ENCODE measurements around the gene RNF144B. TPM values are rescaled to one million over a fixed set of nuclear protein-coding genes. Genes with fewer than 3 reads are reported as not detected.
"Not testable (repeated sequence)": the region's sequence is repeated elsewhere in the genome, so short reads cannot be mapped to it uniquely, and the experiment has no call there.

The RNF144B gene
- total RNA-seq, 1 donor from 2014 or later: 15.1 TPM

GRCh38 chr6:18388942-18389341 lies 1.8 kb downstream of the RNF144B start:
- H3K4me3 ChIP-seq (ENCODE audit: low read length in 3 of 3): peak overlapping the region; percentile 77 to 89 (median 87)
- H3K9me3 ChIP-seq (ENCODE audit: control insufficient read depth in 3 of 3, low read length in 3 of 3): no peaks in the 10 kb centered on the region
- peaks cover 27 to 37% (median 30%) of the 10 kb centered on the region in 3 donors for H3K4me1 ChIP-seq (ENCODE audit: control insufficient read depth in 3 of 3, insufficient read depth in 3 of 3, low read length in 3 of 3)
- H3K36me3 ChIP-seq (ENCODE audit: control insufficient read depth in 3 of 3, insufficient read depth in 3 of 3, low read length in 3 of 3): no peaks in the 10 kb centered on the region
- peak overlapping the region; percentile 87 to 98 (median 88) for H3K9ac ChIP-seq (ENCODE audit: low read depth in 1 of 3, low read length in 3 of 3)
- no peaks in the 10 kb centered on the region for H3K27me3 ChIP-seq (ENCODE audit: control insufficient read depth in 3 of 3, insufficient read depth in 3 of 3, low read length in 3 of 3)
- H3K27ac ChIP-seq (ENCODE audit: low read depth, low read length): peak overlapping the region; percentile 90

GRCh38 chr6:18389479-18389878 lies 2.3 kb downstream of the RNF144B start:
- Histone ChIP-seq H3K4me3 (ENCODE audit: low read length in 3 of 3) (peak overlapping the region; percentile 77 to 89 (median 87)), H3K27me3 (ENCODE audit: control insufficient read depth in 3 of 3, insufficient read depth in 3 of 3, low read length in 3 of 3) (no peaks in the 10 kb centered on the region), H3K4me1 (ENCODE audit: control insufficient read depth in 3 of 3, insufficient read depth in 3 of 3, low read length in 3 of 3) (peaks cover 27 to 39% (median 34%) of the 10 kb centered on the region in 3 donors), H3K36me3 (ENCODE audit: control insufficient read depth in 3 of 3, insufficient read depth in 3 of 3, low read length in 3 of 3) (no peaks in the 10 kb centered on the region), H3K27ac (ENCODE audit: low read depth, low read length) (peak overlapping the region; percentile 90), H3K9me3 (ENCODE audit: control insufficient read depth in 3 of 3, low read length in 3 of 3) (no peaks in the 10 kb centered on the region), H3K9ac (ENCODE audit: low read depth in 1 of 3, low read length in 3 of 3) (peak overlapping the region; percentile 87 to 98 (median 88))

- H3K27ac ChIP-seq (ENCODE audit: low read depth, low read length): peak overlapping the region; percentile 10
- H3K4me1 ChIP-seq (ENCODE audit: control insufficient read depth in 3 of 3, insufficient read depth in 3 of 3, low read length in 3 of 3): peaks cover 35 to 49% (median 44%) of the 10 kb centered on the region in 3 donors
- peak overlapping the region; percentile 27 to 88 (median 87) for H3K9ac ChIP-seq (ENCODE audit: low read depth in 1 of 3, low read length in 3 of 3)
- H3K36me3 ChIP-seq (ENCODE audit: control insufficient read depth in 3 of 3, insufficient read depth in 3 of 3, low read length in 3 of 3): no peaks in the 10 kb centered on the region
- no peaks in the 10 kb centered on the region for H3K27me3 ChIP-seq (ENCODE audit: control insufficient read depth in 3 of 3, insufficient read depth in 3 of 3, low read length in 3 of 3)
- H3K9me3 ChIP-seq (ENCODE audit: control insufficient read depth in 3 of 3, low read length in 3 of 3): no peaks in the 10 kb centered on the region
- H3K4me3 ChIP-seq (ENCODE audit: low read length in 3 of 3): peak overlapping the region; percentile 77 to 89 (median 87)
Measured at GRCh38 chr6:18390476-18390875, 3.3 kb downstream of the RNF144B start.

- H3K9ac ChIP-seq (ENCODE audit: low read depth in 1 of 3, low read length in 3 of 3): no peak overlapping the region
- H3K9me3 ChIP-seq (ENCODE audit: control insufficient read depth in 3 of 3, low read length in 3 of 3): no peaks in the 10 kb centered on the region
- peak overlapping the region; percentile 10 for H3K27ac ChIP-seq (ENCODE audit: low read depth, low read length)
- H3K4me3 ChIP-seq (ENCODE audit: low read length in 3 of 3): peak overlapping the region; percentile 0 to 89 (median 87)
- H3K36me3 ChIP-seq (ENCODE audit: control insufficient read depth in 3 of 3, insufficient read depth in 3 of 3, low read length in 3 of 3): no peaks in the 10 kb centered on the region
- H3K27me3 ChIP-seq (ENCODE audit: control insufficient read depth in 3 of 3, insufficient read depth in 3 of 3, low read length in 3 of 3): no peaks in the 10 kb centered on the region
- peaks cover 35 to 49% (median 46%) of the 10 kb centered on the region in 3 donors for H3K4me1 ChIP-seq (ENCODE audit: control insufficient read depth in 3 of 3, insufficient read depth in 3 of 3, low read length in 3 of 3)
Measured at GRCh38 chr6:18391023-18391422, 3.9 kb downstream of the RNF144B start.

DNA sequence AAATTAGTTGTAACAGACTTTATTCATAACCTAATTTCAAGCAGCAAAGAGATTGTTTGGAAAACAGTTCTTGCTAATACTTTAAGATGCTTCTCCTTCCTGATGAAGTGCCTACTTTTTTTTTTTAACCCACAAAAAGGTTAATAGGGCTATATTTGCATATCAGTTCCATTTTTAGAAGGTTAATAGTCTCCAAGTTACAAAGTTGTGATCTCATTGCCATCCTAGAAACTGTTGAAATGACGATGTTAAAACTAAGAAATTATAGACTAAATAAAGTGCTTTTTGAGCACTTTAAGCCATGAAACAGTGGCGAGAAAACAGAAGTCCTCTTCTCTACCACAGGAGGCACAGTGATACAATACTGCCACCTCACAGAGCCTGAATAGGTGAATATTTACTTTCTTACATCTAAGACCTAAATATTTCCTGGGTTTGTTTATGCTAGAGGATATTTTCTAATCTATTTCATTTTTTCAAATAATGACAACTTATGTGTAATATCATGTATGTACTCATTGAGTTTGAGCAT lies 5.3 kb downstream of the RNF144B start:
- Histone ChIP-seq H3K27ac (ENCODE audit: low read depth, low read length) (no peak overlapping the region), H3K9ac (ENCODE audit: low read depth in 1 of 3, low read length in 3 of 3) (no peak overlapping the region), H3K9me3 (ENCODE audit: control insufficient read depth in 3 of 3, low read length in 3 of 3) (no peaks in the 10 kb centered on the region), H3K4me3 (ENCODE audit: low read length in 3 of 3) (no peak overlapping the region), H3K36me3 (ENCODE audit: control insufficient read depth in 3 of 3, insufficient read depth in 3 of 3, low read length in 3 of 3) (no peaks in the 10 kb centered on the region), H3K27me3 (ENCODE audit: control insufficient read depth in 3 of 3, insufficient read depth in 3 of 3, low read length in 3 of 3) (no peaks in the 10 kb centered on the region), H3K4me1 (ENCODE audit: control insufficient read depth in 3 of 3, insufficient read depth in 3 of 3, low read length in 3 of 3) (peaks cover 31 to 39% (median 37%) of the 10 kb centered on the region in 3 donors)

DNA sequence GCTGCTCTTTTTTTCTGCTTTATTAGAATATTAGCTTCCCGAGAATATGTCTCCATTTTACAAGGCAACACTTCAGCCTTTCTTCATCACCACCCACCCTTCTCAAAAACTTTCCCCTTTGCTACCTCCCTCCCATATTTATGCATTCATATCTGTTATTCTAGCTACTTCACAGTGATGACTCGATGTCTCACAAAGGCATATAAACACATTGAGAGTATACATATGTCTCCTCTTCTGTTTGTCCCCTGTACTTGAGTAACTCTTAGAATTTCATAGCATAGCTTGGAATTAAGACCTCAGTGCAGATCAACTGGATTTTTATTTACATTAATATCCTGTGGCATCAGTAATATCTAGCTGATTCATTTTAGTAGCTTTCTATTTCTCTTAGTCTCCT lies 6.5 kb downstream of the RNF144B start:
- Histone ChIP-seq H3K9ac (ENCODE audit: low read depth in 1 of 3, low read length in 3 of 3) (no peak overlapping the region), H3K36me3 (ENCODE audit: control insufficient read depth in 3 of 3, insufficient read depth in 3 of 3, low read length in 3 of 3) (no peaks in the 10 kb centered on the region), H3K27ac (ENCODE audit: low read depth, low read length) (no peak overlapping the region), H3K4me1 (ENCODE audit: control insufficient read depth in 3 of 3, insufficient read depth in 3 of 3, low read length in 3 of 3) (peaks cover 34 to 40% (median 38%) of the 10 kb centered on the region in 3 donors), H3K4me3 (ENCODE audit: low read length in 3 of 3) (no peak overlapping the region), H3K9me3 (ENCODE audit: control insufficient read depth in 3 of 3, low read length in 3 of 3) (no peaks in the 10 kb centered on the region), H3K27me3 (ENCODE audit: control insufficient read depth in 3 of 3, insufficient read depth in 3 of 3, low read length in 3 of 3) (no peaks in the 10 kb centered on the region)

DNA sequence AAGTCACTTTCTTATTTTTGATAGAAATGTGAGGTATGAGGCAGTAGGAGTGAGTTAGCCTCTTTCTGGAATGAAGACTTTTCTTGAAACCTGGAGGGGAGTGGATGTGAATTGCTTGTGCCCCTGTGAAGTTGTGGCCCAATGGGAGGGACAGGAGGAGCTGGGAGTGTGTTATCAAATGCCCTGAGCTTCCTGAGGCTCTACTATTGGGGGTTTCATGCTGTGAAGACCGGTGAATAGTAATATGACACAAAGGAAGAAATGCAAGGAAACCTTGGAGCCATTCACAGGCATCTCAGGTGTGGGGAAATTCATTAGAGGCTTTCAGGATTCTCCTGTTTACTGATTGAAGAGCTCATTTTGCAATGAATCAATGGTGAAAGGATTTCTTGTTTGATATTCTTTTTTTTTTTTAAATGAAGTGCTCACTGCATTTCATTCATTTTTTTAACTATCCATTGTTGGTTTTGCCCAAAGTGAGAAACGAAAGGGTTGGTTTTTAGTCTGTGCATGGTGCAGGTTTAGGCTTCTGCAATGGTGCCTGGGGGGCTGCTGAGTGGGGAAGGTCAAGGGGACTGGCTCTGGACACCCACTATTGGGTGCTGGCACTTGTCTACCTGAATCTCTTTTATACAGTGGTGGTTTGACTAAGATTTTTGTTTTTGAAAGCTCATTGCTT lies 8.2 kb downstream of the RNF144B start:
- H3K36me3 ChIP-seq (ENCODE audit: control insufficient read depth in 3 of 3, insufficient read depth in 3 of 3, low read length in 3 of 3): peaks cover 3 to 8% (median 6%) of the 10 kb centered on the region in 3 donors
- H3K4me1 ChIP-seq (ENCODE audit: control insufficient read depth in 3 of 3, insufficient read depth in 3 of 3, low read length in 3 of 3): peaks cover 32 to 39% (median 35%) of the 10 kb centered on the region in 3 donors
- H3K27ac ChIP-seq (ENCODE audit: low read depth, low read length): no peak overlapping the region
- H3K4me3 ChIP-seq (ENCODE audit: low read length in 3 of 3): no peak overlapping the region
- no peaks in the 10 kb centered on the region for H3K27me3 ChIP-seq (ENCODE audit: control insufficient read depth in 3 of 3, insufficient read depth in 3 of 3, low read length in 3 of 3)
- H3K9ac ChIP-seq (ENCODE audit: low read depth in 1 of 3, low read length in 3 of 3): peak overlapping the region in 1 of 3 donors; percentile 52
- no peaks in the 10 kb centered on the region for H3K9me3 ChIP-seq (ENCODE audit: control insufficient read depth in 3 of 3, low read length in 3 of 3)

DNA sequence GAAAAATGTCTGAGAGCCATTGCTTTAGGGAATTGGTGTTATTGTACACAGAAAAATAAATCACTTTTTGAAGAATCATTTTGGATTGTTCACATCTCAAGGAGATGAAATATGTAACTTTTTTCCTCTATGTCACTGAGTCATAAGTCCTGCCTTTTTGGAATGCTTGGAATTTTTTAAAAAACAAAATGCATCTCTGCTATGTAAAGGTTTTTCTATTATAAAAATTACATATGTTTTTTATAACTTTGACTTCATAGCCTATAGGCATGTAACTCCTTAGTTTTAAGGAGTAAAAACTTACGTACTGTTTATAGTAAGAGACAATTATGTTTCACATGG lies 8.7 kb downstream of the RNF144B start:
- H3K36me3 ChIP-seq (ENCODE audit: control insufficient read depth in 3 of 3, insufficient read depth in 3 of 3, low read length in 3 of 3): peaks cover 8 to 13% (median 10%) of the 10 kb centered on the region in 3 donors
- no peaks in the 10 kb centered on the region for H3K9me3 ChIP-seq (ENCODE audit: control insufficient read depth in 3 of 3, low read length in 3 of 3)
- H3K27ac ChIP-seq (ENCODE audit: low read depth, low read length): no peak overlapping the region
- H3K4me1 ChIP-seq (ENCODE audit: control insufficient read depth in 3 of 3, insufficient read depth in 3 of 3, low read length in 3 of 3): peaks cover 31 to 44% (median 38%) of the 10 kb centered on the region in 3 donors
- no peaks in the 10 kb centered on the region for H3K27me3 ChIP-seq (ENCODE audit: control insufficient read depth in 3 of 3, insufficient read depth in 3 of 3, low read length in 3 of 3)
- H3K9ac ChIP-seq (ENCODE audit: low read depth in 1 of 3, low read length in 3 of 3): no peak overlapping the region
- H3K4me3 ChIP-seq (ENCODE audit: low read length in 3 of 3): no peak overlapping the region

- Histone ChIP-seq H3K9ac (ENCODE audit: low read depth in 1 of 3, low read length in 3 of 3) (no peak overlapping the region), H3K4me3 (ENCODE audit: low read length in 3 of 3) (no peak overlapping the region), H3K4me1 (ENCODE audit: control insufficient read depth in 3 of 3, insufficient read depth in 3 of 3, low read length in 3 of 3) (peaks cover 29 to 45% (median 36%) of the 10 kb centered on the region in 3 donors), H3K27me3 (ENCODE audit: control insufficient read depth in 3 of 3, insufficient read depth in 3 of 3, low read length in 3 of 3) (no peaks in the 10 kb centered on the region), H3K27ac (ENCODE audit: low read depth, low read length) (no peak overlapping the region), H3K9me3 (ENCODE audit: control insufficient read depth in 3 of 3, low read length in 3 of 3) (no peaks in the 10 kb centered on the region), H3K36me3 (ENCODE audit: control insufficient read depth in 3 of 3, insufficient read depth in 3 of 3, low read length in 3 of 3) (peaks cover 8 to 19% (median 15%) of the 10 kb centered on the region in 3 donors)
Measured at GRCh38 chr6:18397701-18398100, 10.6 kb downstream of the RNF144B start.

DNA sequence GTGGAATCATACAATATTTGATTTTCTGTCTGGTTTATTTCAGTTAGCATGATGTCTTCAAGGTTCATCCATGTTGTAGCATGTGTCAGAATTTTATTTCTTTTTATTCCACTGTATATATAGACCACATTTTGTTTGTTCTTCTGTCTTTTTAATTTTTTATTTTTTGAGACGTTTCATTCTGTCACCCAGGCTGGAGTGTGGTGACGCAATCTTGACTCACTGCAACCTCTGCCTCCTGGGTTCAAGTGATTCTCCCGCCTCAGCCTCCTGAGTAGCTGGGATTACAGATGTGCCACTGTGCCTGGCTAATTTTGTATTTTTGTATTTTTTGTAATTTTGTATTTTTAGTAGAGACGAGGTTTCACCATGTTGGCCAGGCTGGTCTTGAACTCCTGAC lies 11.1 kb downstream of the RNF144B start:
- not testable (repeated sequence) for H3K27ac ChIP-seq (ENCODE audit: low read depth, low read length); H3K9me3 ChIP-seq (ENCODE audit: control insufficient read depth in 3 of 3, low read length in 3 of 3)
- peaks cover 31 to 44% (median 35%) of the 10 kb centered on the region in 3 donors for H3K4me1 ChIP-seq (ENCODE audit: control insufficient read depth in 3 of 3, insufficient read depth in 3 of 3, low read length in 3 of 3)

More for the DNA sequence above, 11.1 kb downstream of the RNF144B start:
- not testable (repeated sequence) for H3K9ac ChIP-seq (ENCODE audit: low read depth in 1 of 3, low read length in 3 of 3); H3K27me3 ChIP-seq (ENCODE audit: control insufficient read depth in 3 of 3, insufficient read depth in 3 of 3, low read length in 3 of 3); H3K4me3 ChIP-seq (ENCODE audit: low read length in 3 of 3)
- H3K36me3 ChIP-seq (ENCODE audit: control insufficient read depth in 3 of 3, insufficient read depth in 3 of 3, low read length in 3 of 3): peaks cover 8 to 19% (median 15%) of the 10 kb centered on the region in 3 donors
